HT1080 (cell line): ENCODE measurements around the gene POLDIP2. TPM values are rescaled to one million over a fixed set of nuclear protein-coding genes. Genes with fewer than 3 reads are reported as not detected.
"Not testable (repeated sequence)": the region's sequence is repeated elsewhere in the genome, so short reads cannot be mapped to it uniquely, and the experiment has no call there.

Experiments used
- DNase-seq: peaks from one replicate; pipeline ENCODE4 v3.0.0-alpha.2; 2015; ENCODE audit warnings: low read depth
- total RNA-seq: library from RNA; depleted of rRNA; stranded (reverse); fragments of >200 nt; shearing (Covaris generic); gene quantifications from 2 replicates; pipeline ENCODE4 v1.2.3, GENCODE V29; 2014

POLDIP2 gene
- total RNA-seq, 1 experiment from 2014 or later = 192 TPM

DNA sequence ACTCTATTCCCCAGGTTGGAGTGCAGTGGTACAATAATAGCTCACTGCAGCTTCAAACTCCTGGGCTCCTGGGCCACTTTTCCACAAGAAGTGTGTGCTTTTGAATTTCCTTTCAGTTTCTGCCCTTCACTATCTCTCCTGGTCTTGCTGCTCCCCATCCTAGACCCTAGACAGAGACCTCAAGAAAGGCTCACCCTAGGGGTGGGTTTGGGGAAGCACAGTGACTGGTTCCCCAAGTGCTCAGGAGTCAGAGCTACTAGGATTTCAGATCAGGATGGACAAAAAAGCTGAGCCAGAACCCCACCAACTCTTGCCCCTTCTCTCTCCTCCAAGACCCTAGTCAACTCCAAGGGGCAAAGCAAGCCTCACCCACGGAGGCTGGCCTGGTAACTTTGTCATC, 9.3 kb upstream of the POLDIP2 start:
- DNase-seq = no peak

DNA sequence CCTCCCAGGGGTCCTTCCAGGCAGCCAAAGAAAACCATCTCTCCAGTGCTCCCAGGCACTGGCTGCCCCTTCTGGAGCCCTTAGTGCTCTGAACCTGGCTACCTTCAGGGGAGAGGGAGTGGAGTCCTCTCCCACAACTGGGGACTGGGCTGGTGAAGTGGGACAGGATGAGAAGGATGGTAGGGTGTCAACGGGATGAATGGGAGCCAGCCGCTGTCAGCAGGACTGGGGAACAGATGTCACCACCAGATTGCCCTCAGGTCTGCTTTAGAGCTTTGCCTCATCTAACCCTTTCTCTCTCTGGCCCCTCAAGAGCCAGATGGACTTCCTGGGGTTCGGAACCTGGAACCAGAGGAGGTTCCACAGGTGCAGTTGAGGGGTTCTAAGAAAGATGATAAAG, 8.2 kb upstream of the POLDIP2 start:
- DNase-seq = no peak

DNA sequence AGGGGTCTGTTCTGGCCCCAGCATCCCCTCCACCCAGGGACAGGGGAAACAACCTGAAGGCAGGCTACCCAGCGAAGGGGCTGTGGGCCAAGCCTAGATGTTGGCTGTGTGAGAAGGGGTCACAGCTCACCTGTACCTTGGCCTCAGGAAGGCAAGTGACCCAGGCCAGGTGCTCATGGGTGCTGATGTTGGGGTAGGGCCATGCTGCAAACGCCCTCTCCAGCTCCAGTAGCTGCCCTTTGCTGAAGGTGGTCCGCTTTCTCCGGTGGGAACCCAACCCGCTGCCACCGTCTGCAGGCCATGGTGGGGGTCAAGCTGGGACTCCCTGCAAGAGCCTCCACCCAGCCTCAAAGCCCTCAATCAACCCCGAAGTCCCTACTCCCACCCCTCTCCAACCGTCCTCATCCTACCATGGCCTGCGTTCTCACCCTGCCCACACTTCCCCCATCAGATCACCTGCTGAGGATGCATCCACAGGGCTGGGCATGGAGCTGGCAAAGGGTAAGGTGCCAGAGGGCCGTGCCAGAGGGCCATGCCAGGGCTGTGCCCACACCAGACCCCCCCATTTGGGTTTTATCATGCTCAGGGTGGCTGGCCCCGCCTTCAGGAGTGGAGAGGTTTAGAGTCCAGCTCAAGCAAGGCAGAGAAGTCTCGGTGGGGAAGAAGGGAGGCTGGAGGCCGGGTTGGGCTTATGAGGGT, 7.5 kb upstream of the POLDIP2 start, which contains the start of gene SEBOX:
SEBOX (minus strand) TSS at position 535 of the 699 bp plus-strand sequence; CDS start at position 487, 48 bp downstream.
- DNase-seq = no peak

DNA sequence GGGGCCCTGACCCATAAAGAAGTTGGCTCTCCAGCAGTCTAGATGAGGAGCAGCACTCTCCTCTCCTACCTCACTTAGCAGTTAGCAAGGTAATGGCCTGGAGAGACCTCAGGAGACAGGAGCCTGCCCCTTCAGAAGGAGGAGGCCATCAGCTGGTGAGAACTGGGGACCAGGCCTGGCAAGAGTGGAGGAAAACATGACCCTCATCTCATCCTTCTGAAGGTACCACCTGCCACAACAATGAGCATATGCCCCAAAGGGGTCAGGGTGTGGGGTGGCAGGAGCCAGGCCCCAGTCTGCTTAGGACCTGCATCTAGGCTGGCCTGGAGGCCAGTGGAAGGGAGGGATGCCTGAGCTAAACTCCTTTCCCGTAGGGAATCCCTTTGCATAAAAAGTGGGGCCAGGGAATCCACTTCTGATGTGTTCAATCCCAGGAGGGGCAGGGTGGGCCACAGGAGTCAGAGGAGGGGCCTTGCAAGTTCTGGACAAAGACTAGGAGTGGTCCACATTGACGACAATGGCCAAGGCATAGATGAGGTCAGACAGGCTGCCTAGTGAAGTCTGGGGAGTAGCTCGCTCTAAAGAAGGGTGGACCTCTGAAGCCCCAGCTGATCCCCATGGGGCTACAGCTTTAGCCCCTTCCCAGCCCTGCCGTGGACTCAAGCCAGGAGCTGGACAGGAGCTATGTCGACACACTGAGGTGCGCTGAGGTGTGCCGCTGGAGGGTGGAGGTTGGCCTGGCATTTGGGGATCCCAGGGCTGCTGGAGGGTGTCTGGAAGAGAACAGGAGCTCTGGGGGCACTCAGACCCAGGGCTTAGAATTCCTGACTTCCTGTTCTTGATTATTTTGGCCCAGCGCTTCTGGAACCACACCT, 6.7 kb upstream of the POLDIP2 start:
- no peak for DNase-seq

DNA sequence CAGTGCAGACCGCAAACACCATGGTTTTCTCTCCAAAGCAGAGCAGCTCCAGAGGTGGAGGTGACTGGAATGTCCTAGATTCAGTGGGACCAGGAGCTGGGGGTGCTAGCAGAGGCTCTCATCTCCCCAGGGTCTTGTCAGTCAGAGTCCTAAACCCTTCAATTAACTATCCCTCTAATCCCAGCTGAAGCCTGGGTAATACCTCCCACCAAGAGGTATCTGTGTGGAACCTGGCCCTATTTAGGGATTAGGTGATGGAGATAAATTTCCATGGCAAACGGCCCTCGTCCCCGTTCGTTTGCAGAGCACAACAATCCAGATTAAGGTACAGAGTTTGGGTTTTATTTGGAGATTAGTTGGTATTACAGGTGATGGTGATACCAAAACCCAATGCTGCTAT, 5.9 kb upstream of the POLDIP2 start:
- DNase-seq = no peak

DNA sequence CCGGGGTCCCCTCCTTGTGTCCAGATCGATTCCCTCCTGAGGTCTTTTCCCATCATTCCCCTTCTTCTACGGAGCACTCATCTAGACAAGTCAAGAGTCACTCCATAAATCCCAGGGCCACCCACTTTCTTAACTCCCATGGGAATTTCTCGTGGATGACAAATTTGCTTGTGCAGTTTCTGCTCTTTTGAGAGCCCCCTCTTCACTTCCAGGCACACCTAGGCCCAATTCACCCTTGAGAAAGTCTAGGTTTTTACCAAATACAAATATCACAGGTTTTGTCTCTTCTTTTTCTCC, 522 bp upstream of the POLDIP2 start:
- no peak for DNase-seq

DNA sequence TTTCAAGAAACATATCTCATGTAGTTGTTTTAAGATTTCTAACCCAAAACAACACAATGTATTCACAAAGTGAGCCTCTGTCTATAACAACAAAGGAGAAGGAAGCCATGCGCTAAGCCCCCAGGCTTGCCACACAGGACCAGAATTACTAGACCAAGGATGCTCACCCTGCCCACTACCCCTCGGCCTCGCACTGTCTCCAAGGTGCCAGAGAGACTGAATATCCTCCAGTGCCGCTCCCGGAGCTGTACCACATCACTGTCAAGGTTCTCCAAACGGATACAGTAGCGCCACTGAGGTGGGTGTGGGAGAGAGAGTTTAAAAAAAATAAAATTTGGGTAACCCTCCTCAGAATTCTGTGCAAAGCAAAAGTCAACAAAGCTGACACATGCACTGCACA, 7.1 kb downstream of the POLDIP2 start:
- DNase-seq = no peak

DNA sequence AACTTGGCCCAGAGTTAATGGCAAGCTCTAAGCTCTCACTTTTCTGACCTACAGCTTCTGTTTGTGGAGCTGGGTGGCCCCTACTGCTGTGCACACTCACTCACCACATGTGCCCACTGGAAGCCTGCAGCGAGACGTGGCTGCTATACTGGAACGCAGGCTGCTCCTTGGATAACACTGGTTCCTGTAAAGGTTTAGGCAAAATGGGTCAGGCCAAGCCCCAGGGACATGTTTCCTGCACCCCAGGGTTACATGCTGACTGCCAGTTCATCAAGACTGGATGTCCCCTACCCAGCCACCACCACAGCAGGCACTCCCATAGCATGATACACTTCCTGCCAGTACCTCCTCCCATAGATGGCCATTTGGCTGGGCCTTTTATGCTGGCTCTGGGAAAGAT, 8.3 kb downstream of the POLDIP2 start:
- no peak for DNase-seq

DNA sequence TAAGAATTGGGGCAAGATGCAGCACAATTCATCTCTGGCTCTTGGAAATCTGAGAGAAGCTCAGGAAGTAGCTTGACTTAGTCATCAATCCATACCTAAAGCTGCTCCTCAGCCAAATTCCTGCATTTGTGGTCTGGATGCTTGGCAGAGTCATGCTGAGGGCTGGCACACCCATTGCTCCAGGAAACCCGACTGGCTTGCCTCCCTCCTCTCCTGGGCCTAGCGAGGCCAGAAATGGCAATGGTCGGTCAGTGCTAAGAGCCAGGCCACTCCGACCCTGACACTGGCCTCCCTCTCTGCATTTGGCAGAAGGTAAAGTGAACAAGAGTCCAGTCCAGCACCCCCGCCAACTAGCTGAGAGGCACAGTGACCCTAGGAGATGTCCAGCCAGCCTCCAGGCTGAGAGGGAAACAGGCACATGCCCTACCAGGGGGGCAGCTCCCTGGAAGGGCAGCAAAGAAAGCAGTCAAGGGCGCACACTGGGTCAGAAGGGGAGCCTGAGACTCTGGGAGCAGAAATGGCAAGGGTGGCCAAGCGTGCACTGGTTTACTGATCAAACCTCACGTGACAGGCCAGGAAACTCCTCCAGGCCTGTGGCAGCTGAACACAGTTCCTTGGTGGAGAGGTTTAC, 10.0 kb downstream of the POLDIP2 start:
- DNase-seq = peak; percentile 95

DNA sequence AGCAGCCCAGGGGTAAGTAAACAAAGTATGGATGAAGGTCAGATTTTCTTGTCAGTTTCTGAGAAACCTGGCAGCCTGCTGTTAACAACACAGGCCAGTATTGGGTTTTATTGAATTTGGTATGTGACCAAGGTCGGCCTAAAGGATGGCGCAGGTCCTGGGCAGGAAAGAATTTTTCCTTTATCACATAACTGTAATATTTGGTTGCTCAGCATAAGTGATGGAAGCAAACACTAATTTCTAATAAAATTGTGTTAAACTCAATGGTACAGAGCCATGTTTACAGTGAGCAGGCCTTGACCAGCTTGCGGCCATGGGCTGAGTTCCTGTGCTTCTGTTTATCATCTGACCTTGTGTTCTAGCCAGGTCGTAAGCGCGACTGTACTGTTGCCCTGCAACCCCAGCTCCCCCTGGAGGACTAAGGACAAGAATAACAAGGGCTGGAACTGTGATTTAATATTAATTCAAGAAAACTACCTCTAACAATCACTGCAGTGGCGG, 10.5 kb downstream of the POLDIP2 start:
- no peak for DNase-seq

DNA sequence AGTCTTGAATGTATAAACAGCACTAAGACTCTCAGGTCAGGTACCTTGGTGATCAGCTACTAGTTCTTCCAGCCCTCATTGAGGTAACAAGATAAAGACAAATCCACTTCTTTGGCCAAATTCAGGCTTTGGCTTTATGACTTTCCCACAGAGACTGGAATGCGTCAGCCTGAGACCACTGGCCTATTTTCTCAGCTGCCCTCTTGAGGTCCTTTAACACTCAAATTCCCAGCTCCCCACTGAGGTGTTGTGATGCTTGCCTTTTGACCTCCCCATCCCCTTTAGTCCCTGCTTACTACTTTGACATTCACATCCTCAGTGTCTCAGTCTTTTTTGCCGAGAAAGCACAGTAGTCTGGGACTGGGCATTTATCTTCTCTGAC, 11.1 kb downstream of the POLDIP2 start:
- DNase-seq = no peak

DNA sequence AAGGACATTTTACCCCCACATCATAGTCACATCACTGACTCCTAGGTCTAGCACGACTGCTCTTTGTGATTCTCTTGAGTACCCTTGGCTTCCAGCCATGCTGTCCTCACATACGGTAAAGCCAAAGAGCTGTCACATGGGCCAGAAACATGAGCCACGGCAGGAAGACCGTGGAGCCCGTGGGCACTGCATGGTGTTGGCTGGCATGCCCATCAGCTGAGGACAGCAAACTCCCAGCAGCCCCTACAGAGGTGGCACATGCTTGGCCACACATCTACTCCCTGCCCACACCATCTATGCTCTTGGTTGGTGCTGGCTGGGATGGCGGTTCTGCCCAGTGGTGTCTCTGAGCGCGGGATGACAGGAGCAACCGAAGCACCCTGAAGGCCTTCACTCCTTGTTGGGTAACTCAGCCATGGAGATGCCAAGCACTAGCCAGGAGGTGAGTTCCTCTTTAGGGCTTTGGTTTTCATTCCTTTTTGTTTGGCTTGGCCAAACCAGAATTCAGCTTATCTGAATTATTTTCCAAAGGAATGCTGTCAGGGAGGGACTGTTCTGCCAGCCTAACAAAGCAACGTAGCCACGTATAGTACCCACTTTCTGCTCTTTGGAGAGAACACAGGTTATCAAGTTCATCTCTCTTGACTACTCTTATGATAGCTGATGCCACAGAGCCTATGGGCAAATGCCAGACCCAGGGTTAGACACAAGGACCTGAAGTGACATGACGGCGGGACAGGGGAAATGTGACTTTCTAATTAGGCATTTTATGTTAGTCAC, 11.7 kb downstream of the POLDIP2 start:
- no peak for DNase-seq

DNA sequence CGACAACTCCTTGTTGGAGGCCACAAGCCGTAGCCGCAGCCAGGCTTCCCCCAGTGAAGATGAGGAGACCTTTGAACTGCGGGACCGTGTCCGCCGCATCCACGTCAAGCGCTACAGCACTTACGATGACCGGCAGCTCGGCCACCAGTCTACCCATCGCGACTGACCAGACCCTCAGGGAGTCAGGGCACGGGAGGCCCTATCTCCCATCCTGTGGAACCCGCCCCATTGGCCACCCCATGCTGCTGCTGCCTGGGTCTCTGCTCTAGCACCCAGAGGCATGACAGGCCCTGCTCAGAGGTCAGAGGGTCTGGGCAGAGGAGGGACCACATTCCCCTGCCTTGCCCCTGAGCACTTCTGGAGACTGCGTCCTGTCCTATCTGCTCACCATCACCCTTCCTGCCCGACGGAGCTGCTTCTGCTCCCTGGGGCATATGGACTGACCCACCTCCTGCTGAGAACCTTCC, 12.9 kb downstream of the POLDIP2 start:
- no peak for DNase-seq

DNA sequence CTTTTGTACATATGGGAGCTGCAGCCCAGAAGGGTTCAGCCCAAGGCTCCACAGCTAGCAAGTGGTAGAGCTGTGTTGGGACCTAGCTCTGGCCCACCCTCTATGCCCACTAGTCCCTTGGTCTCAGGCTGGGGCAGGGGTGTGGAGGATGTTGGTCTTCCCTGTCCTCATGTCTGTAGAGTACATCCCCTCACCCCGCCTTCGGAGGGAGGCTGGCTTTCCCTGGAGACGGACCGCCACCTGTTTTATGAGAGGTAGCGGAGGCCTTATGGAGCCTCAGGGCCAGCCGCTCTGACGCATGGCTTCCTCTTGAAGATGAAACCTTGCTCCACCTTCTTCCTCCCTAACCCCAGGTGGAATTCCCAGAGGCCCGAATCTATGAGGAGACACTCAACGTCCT, 13.3 kb downstream of the POLDIP2 start:
- no peak for DNase-seq

DNA sequence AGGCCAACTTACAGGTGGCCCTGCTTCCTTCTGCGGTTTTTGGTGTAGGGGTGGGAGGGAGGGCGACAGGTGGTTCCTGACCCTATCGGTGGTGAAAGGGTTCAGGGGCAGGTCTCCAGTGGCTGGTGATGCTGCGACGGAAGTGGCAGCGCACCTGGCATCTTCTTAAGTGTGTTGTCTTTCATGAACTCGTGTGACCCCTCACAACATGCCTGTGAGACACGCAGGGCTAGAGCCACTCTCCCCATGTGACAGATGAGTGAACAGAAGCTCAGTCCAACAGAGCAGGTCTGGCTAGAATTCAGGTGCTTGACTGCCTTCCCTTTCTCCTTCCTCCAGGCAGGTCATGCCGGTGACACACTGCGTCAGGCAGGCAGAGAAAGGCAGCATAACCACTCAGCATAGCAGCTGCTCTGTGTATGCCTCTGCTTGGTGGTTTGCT, 13.8 kb downstream of the POLDIP2 start:
- DNase-seq = no peak

DNA sequence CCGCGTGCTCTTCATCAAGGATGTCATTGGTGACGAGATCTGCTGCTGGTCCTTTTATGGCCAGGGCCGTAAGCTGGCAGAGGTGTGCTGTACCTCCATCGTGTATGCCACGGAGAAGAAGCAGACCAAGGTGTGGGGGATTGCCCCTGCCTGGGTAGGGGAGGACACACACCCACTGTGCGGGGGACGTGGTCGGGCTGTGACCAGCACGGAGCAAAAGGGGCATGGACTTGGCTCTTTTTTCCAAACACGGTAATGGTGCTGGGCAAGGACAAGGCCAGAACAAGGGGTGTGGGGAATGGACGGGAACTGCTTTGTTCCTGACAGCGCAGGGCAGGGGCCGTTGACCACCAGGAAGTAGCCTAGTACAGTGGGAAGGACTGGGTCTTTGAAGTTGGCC, 15.0 kb downstream of the POLDIP2 start:
- no peak for DNase-seq

DNA sequence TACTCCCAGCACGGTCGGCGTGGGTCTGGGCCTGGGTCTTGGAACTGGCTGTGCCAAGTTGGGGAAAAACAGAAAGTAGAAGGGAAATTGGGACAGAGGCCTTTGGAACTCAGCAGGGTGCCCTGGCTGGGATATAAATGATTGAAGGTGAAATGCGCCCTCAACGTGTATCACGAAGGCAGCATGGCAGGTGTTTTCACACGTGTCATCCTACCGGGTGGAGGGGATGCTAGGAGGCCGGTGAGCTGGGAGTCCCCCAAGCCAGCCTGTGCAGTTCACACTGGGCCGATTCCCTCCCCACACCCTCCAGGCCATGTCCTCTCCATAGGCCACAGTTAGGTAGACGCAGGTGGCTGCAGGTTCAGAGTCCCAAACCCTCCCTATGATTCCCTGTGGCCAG, 15.8 kb downstream of the POLDIP2 start:
- DNase-seq = no peak

DNA sequence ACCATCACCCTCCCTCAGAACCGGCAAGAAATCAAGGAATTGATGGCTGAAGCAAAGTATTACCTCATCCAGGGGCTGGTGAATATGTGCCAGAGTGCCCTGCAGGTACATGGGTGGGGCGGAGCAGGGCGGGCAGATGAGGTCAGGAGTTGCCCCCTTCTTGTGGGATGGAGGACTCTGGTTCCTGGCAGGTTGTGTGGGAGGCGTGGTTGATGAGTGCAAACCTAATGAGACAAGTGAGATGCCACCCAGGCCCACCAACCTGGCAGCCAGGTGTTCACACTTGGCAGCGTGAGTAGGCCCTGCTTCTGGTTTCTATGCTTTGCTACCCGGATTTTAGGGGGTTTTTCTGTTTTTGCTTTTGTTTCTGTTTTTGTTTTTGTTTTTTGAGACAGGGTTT, 17.0 kb downstream of the POLDIP2 start:
- no peak for DNase-seq

DNA sequence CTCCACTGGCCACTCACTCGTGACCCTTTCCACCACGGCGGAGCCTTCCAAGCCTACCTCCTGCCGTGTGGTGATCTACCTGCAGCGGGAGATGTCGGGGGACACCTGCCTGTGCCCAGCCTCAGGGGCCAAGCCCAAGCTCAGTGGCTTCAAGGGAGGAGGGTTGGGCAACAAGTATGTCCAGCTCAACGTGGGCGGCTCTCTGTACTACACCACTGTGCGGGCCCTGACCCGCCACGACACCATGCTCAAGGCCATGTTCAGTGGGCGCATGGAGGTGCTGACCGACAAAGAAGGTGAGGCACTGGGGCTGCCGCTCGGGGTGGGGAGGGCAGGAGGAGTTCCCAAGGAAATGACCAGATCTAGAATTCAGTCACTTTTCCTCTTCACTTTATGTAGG, 17.9 kb downstream of the POLDIP2 start:
- no peak for DNase-seq

DNA sequence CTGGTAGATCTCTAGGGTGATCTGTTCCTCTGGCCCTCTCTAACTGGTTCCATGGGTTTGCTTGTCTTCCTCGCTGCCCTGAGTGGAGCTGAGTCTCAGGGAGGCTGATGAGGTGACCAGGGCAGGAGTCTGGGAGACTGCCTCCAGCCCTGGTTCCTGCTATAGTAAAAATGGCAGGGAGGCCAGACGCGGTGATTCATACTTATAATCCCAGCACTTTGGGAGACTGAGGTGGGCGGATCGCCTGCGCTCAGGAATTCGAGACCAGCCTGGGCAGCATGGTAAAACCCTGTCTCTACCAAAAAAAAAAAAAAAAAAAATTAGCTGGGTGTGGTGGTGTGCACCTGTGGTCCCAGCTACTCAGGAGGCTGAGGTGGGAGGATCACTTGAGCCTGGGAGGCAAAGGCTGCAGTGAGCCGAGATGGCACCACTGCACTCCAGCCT, 18.5 kb downstream of the POLDIP2 start:
- not testable (repeated sequence) for DNase-seq

DNA sequence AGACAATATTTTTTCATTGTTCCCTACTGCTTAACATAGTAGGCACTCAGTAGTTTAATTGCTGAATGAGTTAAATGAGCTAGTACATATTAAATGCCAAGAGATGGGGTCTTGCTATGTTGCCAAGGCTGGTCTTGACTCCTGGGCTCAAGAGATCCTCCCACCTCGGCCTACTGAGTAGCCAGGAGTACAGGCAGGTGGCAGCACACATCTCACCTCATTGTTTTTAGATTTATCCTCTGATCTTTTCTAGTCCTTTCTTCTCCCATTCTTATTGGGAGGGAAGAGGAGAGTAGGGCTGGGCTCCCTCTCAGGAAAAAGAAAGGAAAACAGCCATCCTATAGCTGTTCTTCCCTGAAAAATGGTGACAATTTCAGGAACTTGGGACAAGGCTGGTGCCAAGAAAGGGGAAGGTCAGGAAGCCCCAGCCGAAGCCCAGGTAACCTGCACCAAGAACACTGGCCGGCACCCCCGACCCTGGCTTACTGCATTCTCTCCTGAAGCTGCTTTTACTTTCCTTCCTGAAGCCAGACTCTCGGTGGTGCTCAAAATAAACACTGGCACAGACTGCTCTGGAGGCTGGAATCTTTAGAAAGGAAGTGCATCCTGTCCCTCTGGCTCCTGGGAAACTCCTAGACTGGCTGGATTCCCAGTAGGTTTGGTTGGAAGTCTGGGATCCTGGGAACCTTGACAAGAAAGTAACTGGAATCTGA, 19.1 kb downstream of the POLDIP2 start:
- DNase-seq = peak; percentile 89
